ENCODE data around the gene SPIN2B.

- no peak for TF ChIP-seq CTCF (conservative IDR thresholded peaks at IDR 0.05; ENCODE audit: low read depth, low read length)
- no peak for TF ChIP-seq MXI1 (IDR thresholded peaks at IDR 0.05; ENCODE audit: borderline replicate concordance, low read depth, low read length)
- TF ChIP-seq CEBPB (IDR thresholded peaks at IDR 0.05; ENCODE audit: low read depth, low read length), result no peak
- no peak for TF ChIP-seq RAD21 (IDR thresholded peaks at IDR 0.05; ENCODE audit: low read length)
Observed at GRCh38 chrX:57134702-57135101, 13.4 kb upstream of the SPIN2B start.

Measured in IMR-90 (cell line).